Ramos (cell line): ENCODE measurements around the gene NTRK2.

Source experiments
- in situ Hi-C: fragments of 300-500 bp; cut with MboI; formaldehyde crosslinking; loops from one replicate; pipeline ENCODE4 v1.14.3; 2022; ENCODE audit warnings: low sequenced_read_pairs; ENCODE audit not compliant: unreplicated experiment

The NTRK2 gene

DNA sequence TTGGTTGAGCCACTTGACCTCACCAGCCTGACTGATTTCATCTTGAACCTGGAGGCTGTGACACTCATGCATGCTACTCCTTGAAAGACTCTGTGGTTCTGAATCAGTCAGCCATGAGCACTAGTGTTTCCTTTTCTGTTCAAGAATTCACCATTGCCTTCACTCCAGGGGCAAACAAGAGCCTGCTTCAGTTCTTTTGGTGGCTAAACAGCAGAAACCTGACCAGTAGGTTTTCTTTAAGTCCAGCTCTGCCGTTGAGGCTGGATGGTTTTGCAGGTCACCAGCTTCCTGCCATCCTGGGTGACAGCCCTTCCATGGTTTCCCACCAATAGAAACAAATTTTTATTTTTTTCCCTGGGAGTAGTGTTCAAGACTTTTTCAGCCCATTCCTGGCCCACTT lies 10.0 kb downstream of the NTRK2 start:
- in situ Hi-C loops: no loop called here

DNA sequence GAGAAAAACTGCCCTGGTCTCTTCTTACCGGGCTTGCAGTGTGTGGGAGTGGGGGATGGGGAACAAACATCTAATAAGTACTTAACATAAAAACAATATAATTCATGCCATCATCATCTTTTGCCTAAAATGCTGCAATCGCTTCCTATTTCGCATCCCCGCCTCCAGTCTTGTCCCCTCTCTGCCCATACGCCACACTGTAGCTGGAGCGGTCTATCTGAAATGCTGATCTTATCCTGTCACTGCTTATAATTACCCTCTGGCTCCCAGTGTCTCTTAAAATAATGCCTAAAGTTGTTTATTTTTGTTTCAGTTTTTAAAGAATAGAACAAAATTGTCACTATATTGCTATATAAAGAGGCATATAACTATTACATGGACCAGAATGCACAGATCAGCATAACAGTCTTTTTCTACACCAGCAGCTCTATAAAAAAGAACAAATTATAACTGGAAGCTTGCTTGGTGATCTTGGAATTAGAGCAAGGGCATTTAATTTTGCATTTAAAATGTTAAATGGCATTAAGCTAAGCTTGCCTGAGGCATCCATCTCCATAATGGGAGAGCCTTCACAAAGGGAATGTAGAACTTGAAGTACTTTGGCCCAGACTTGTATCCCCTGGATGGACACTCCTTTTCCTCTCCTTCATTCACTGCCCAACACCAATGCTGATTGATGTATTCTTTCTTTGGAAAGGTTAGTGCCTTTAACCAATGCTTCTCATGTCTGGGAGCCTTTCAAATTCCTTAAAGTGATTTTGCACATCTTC lies 12.2 kb downstream of the NTRK2 start:
- in situ Hi-C loops: no loop called here

DNA sequence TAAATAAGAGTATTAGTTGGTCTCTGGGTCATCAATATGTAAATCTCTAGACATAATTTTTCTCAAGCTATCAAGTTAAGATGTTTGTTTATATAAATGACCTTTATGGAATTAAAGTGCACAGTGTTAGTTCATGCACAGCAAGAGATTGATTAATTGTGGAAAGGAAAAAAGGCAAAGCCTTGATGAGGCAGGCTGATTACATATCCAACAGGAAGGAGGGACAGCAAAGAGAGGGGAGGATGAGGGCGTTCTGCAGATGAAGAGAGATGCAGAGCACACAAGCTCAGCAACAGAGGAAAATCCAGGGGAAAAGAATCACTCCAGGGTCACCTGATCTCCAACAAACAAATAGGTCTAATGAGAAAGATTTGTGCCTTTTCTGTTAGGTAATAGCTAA lies 16.5 kb downstream of the NTRK2 start:
- in situ Hi-C loops: no loop called here

DNA sequence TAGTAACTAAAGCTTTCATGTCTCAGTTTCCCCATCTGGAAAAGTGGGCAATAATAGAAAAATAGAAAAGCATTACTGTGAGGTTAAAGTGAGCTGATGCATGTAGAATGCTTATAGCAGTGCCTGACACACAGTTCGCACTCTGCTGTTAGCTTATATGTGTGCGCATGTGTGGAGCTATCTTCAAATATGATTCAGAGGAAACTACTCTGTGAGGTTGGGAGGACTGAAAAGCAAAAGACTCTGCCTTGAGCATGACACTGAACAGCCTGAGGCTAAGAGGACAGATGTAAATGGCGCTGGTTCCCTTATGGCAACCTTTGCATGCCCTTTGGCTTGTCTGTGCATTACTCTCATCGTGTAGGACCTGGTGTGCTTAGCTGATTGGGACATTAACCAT lies 19.4 kb downstream of the NTRK2 start:
- in situ Hi-C loops: no loop called here

DNA sequence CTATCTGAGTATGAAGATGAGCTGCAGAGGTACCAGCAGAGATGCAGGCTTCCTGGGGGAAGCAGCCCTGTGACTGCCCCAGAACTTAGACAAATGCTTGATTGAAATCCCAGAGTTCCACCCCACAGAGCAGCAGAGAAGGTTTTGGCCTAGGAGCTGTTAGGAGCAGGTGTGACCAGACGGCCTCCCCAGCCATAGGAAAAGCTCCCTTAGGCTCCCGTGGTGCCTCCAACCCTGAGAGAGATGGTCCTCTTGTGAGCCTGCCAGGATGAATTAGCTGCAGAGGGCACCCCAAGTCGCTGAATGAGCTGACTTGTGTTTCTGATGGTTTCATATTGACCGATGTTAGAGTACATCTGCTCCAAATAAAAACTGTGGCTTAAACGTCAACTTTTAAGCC lies 22.1 kb downstream of the NTRK2 start:
- in situ Hi-C loops: no loop called here

DNA sequence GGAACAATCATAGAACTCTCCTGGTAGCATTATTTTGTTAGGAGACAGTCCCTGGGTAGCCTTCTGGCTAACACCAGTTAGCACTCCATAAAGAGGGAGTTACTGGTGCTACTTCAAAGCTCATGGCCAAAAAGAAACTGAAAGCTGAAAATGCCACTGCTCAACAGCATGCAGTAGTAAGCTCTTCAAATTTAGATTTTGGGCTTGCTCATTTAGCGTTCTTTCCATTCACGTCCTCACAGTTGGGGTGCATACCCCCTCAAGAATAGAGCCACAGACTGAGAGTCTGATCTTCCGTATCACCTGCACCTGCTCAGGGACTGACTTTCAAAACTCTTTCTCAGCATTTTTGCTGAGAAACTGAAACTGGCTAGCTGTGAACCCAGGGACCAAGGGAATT lies 24.7 kb downstream of the NTRK2 start:
- in situ Hi-C loops: no loop called here

DNA sequence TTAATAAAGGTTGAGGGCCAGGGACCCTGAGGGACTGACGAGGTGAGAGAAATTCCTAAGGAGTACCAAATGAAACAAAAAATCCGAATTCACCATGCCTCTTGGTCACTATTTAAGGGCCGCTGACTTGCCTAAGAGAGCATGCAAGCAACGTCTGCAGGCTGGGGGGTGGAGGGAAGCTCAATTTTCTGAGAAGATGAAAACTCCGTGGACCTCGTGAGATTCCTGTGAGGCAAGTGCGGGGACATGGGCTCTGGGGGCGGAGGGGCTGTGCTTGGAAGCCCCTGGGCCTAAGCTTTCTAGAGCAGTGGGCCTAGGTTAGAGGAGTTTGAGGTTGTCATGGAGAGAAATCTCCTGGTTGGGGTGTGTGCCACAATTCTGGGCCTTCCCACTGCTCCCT lies 27.5 kb downstream of the NTRK2 start:
- in situ Hi-C loops: no loop called here

DNA sequence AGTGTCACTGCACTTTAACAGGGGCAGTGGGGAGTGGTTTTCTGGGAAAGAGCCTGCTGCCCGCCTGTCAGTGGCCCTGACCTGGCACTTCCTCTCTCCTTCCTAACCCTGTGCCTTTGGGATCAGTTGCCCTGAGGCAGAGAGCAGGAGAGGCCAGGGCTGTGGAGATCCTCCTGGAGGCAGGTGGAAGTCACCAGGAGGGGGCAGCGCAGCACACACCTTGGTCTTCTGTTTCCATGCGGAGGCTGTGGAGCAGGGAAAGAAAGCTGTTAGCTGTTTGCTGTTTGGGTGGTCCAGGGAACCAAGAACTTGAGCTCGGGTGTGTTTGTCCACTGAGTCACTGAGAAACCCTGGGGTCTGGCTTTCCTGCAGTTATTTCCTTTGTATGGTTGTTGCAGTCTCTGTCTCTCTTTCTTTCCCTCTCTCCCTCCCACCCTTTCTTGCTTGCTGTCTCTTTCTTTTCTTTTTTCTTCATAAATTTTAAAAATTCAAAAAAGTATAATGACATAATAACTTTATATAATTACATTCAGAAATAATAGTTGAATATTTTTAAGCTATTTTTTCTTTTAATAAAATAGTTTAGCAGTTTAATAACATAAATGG lies 28.1 kb downstream of the NTRK2 start:
- in situ Hi-C loops: no loop called here

DNA sequence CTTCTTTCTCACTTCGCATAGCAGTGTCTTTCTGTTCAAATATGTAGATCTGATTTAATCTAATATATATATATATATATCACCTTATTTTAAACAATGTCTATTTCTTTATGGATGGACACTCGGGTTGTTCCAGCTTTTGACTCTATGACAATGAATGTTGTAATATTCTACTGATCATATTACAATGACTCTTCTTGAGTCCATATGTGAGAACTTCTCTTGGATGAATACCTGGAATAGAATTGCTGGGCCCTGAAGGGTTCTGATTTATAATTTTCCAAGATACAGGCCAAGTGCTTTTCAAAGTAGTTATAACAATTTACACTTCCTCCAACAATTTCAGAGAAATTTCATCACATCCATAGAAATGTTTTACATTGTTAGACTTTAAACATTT lies 28.8 kb downstream of the NTRK2 start:
- in situ Hi-C loops: no loop called here

DNA sequence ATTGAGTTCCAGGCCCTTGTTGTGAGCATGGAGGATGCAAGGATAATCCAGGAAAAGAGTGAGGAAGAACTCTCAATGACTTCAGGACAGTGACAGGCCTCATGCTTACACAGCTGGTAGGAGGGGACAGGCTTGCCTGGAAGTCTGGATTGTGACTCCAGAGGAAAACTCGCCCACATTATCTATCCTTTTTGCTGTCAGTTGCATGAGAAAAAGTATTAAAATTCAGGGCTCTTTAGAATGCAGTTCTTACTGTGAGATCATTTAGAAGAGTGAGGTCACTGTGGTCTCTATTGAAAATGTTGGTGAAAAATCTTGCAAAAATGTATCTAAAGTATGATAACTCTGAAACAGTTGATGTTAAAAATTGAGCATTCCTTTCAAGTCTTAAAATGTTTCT lies 30.5 kb downstream of the NTRK2 start:
- in situ Hi-C loops: no loop called here

DNA sequence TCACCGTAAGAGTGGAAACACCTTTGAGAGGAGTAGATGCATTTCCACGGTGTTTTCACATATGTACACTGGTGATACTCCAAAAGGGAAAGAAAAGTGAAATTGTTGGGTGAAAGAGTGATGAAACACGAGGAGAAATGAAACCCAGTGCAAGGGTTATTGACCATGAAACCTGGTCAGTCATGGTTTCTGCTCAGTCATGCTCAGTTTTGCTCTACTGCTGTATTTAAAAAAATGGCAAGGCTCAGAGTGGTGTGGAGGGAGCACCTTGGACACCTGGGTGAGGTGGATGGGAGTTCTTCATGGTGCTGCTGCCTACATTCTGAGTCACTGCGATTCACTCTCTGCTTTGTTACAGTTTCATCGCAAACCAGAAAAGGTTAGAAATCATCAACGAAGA lies 32.3 kb downstream of the NTRK2 start:
- in situ Hi-C loops: no loop called here

DNA sequence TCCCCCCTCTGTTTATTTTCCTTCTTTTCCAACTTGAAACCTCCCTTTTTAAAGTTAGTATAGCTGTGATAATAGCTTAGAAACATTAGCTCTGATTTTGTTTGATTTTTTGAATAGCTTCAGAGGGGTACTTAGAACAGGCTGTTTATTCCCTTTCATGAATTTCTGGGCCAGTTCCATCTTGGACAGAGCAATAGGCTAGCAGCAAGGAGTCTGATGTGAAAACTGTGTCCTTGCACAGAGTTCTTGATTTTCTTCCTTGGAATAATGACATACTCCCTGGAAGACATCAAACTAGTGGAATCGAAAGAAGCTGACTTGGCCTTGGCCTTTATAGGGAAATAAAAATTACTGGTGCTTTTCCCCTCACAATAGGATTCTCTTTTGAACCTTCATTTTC lies 32.9 kb downstream of the NTRK2 start:
- in situ Hi-C loops: no loop called here

DNA sequence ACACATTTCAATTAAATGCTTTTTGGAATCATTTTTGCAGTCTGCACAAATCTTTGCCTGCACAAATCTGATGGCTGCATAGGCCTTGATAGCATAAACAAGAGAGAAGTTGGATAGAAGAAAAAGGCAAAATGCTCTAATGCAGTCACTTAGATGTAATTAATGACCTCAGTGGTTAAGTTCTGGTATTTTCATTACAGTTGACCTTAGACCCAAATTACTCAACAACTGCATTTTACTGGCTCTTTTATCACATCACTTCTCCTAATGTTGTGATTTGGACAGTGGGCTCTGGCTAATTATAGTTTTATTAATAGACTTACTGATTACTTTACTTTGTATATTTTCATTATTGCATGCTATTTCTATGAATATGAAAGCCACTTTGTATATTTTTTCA lies 34.3 kb downstream of the NTRK2 start:
- in situ Hi-C loops: no loop called here

DNA sequence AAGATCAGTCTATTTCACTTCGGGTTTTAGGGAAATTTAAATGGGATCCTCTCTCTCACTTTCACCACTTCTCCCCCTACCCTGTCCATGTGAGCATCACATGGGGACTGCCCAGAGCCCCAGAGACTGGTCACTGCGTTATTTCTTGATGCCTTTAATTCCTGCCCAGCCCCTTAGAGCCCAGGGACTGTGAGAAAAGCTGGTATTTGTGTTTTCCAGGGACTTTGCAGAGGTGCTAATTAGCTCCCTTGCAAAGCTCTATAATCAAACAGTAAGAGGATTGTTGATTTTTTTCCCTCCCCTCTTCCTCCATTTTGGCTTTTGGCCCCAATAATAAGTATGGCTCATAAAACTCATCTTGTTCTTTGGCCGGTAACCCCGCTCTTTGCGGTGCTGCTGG lies 35.6 kb downstream of the NTRK2 start:
- in situ Hi-C loops: no loop called here

DNA sequence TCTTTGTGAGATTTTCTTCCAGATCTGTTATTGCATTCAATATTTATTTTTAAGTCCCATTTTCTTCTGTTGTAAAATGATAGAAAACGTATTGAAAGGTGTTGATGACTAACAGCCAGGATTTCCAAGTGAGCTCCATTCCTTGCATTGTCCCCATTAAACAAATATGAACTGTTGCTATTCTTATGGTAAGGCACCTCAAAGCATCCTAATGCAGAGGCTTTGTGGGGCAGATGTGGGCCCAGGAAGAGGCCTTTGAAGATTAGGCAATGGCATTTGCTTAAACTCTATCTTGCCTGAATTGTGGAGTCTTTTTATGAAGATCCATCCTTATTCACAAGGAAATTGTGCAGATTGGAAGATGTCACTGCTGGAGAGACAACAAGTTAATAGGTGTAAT lies 38.9 kb downstream of the NTRK2 start:
- in situ Hi-C loops: no loop called here

DNA sequence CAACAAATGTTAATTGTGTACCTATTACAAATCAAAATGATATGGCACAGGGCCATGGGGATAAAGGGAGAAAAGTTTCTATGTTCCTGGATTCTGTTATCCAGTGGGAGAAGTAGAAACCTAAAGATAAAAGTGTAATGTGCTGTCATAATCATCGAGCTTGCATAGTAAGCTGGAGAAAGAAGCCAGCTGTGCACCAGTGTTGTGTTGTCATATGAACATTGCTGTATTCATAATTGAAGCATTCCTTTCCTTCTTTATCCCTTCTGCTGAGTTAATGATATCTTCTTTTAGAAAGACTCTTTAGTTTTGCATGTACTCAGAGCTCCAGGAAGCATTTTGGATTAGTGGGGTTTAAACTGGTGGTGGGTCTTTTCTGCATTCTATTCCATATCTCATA lies 39.5 kb downstream of the NTRK2 start:
- in situ Hi-C loops: no loop called here

DNA sequence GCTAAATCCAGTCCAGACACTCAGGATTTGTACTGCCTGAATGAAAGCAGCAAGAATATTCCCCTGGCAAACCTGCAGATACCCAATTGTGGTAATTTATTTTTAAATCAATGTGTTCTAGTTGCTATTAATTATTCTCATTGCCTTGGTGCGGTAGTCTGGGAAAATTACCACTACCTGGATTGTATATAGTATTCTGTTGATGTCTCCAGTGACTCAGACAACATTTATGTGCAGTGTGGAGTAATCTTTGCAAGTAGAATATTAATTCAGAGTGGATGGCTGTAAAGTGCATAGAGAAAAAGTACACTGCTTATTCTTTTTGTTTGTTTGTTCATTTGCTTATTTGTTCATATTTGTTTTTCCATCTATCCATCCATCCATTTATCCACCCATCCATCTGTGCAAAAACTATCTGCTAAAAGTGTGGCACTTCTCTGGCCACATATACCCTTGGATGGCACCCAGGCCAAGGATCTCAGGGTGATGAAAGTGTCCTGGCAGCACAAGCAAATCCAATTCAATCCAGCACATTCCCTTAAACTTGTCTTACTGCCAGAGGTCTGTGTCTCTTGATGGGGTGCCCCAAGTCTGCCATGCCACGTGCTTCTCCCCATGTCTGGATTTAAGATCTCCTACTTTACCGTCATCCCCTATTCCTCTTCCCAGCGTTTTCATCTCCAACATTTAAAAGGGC lies 41.3 kb downstream of the NTRK2 start:
- in situ Hi-C loops: no loop called here

DNA sequence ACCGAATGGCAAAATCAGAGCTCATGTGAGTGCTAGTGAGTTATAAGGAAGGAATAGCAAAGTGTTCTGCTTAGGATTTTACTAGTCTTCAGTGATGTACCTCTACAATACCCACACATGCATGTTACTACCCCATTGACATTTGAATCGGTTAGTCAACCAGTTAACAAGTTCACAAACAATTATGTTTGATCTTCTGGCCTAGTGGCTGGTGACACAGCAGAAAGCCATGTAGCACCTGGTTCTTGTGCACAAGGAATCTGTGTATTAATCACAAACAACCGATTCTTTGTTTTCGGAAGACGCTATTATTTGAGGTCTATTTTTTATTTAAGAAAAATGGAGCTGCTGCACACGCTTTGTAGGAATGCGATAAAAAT lies 41.9 kb downstream of the NTRK2 start:
- in situ Hi-C loops: no loop called here

DNA sequence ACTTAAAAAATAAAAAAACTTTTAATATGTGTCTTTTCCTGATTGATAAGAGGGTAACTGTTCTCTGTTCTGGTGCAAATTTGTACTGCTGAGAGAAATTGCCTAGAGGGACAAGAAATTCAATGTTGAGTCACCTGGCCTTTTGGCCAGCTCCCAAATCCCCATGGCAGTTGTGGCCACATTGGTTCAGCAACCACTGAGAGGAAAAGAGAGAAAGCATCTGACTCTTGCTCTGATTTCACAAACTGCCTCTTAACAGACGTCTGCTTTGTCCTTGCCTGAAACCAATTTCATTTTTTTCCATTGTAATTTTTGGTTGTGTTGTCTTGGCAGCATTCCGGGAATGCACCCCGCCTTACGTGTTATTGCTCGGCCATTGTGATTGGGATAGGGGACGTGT lies 42.4 kb downstream of the NTRK2 start:
- in situ Hi-C loops: no loop called here

DNA sequence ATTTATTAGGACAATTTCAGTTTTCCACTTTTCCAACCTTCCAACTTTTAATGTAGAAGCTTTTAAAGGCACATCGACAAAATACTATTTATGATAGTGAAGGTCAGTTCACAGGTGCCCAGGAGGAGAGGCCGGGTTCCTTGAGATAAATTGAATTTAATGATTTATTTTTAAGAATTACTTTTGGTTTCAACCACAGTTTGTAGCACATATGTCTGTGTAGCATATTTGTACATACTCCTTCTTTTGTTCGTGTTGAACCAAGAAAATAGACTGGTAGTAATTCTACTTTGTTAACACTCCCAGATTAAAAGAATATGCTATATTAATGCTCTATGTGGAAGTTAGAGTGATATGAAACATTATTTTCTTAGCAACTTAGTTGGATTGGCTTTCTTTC lies 46.7 kb downstream of the NTRK2 start:
- in situ Hi-C loops: no loop called here

DNA sequence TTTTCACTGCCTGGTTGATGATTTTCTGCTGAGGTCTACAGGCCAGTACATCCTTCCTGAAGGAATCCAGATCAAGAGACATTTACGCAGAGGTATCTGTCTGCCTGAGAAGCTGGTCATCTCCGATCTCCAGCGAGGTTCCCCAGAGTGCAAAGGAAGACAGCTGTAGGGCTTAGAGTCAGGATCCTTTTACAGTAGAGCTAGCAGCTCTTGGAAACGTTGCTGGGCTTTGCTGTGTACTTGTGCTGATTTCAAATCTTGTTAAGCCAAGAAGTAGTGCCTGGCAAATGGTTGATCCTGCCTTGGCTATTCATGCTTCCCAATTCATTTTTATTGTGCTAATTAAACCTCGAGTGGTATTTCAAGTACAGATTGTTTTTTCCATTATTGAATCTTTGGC lies 48.9 kb downstream of the NTRK2 start:
- in situ Hi-C loops: no loop called here
